H1 (cell line): ENCODE measurements around the gene CD44. TPM values are rescaled to one million over a fixed set of nuclear protein-coding genes. Genes with fewer than 3 reads are reported as not detected.

Experiments
- CTCF ChIA-PET: fragments of 300-600 bp; sonication (Branson Sonifier 250); formaldehyde crosslinking; loops from one replicate; lab custom pipeline; 2021; ENCODE audit not compliant: partially characterized antibody; lab: Charles Lee
- POLR2A ChIA-PET: fragments of 300-600 bp; sonication (Branson Sonifier 250); formaldehyde crosslinking; loops from one replicate; lab custom pipeline; 2021; ENCODE audit warnings: inconsistent platforms; ENCODE audit not compliant: partially characterized antibody; lab: Charles Lee
- DNase-seq, 2 experiments: peaks; one replicate each; pipeline versions ENCODE4 v3.0.0 to v3.0.0-alpha.2; 2010 to 2022; ENCODE audit warnings: low spot score in 2 of 2, low read depth in 1 of 2, mixed read lengths in 1 of 2
- FAIRE-seq: peaks from 2 replicates; lab custom pipeline; 2011; peaks lifted over from hg19 to GRCh38; lab: Jason Lieb, UNC
- H2AFZ ChIP-seq: 2 replicates; pipeline ENCODE4 v1.8.1; 2012; ENCODE audit warnings: low read length, inconsistent platforms
- H2AK5ac ChIP-seq: 2 replicates; pipeline ENCODE4 v1.6.1; 2013; ENCODE audit warnings: low read depth, low read length
- H2BK120ac ChIP-seq: replicated peaks from 2 replicates; pipeline ENCODE3; 2013; ENCODE audit warnings: low read depth, low read length, inconsistent platforms
- H2BK12ac ChIP-seq: 2 replicates; pipeline ENCODE4 v1.6.1; 2013; ENCODE audit warnings: low read depth, low read length
- H2BK15ac ChIP-seq: 2 replicates; pipeline ENCODE4 v1.6.1; 2013; ENCODE audit warnings: low read length
- H2BK20ac ChIP-seq: 2 replicates; pipeline ENCODE4 v1.6.1; 2013; ENCODE audit warnings: low read length
- H2BK5ac ChIP-seq: 2 replicates; pipeline ENCODE4 v1.6.1; 2013; ENCODE audit warnings: low read depth, low read length
- H3K14ac ChIP-seq: 2 replicates; pipeline ENCODE4 v1.6.1; 2013; ENCODE audit warnings: inconsistent platforms; ENCODE audit not compliant: insufficient read length
- H3K18ac ChIP-seq: 2 replicates; pipeline ENCODE4 v1.6.1; 2013; ENCODE audit warnings: low read length; ENCODE audit errors: extremely low read depth
- H3K23ac ChIP-seq: 2 replicates; pipeline ENCODE4 v1.6.1; 2013; ENCODE audit warnings: inconsistent platforms; ENCODE audit not compliant: insufficient read length
- H3K23me2 ChIP-seq: 2 replicates; pipeline ENCODE4 v1.6.1; 2013; ENCODE audit warnings: low read depth, low read length
- H3K27ac ChIP-seq: 2 replicates; pipeline ENCODE4 v1.6.1; 2011; ENCODE audit warnings: low read depth, low read length, inconsistent platforms
- H3K27me3 ChIP-seq, 4 experiments: replicated peaks in 1 of 4; 1 replicate in 1 of 4; 2 replicates in 3 of 4; pipeline versions ENCODE4 v1.6.1 to v1.8.1; 2011 to 2013; ENCODE audit warnings: low read length in 3 of 4, mild to moderate bottlenecking in 3 of 4, inconsistent platforms in 2 of 4, mixed read lengths in 2 of 4, moderate library complexity in 1 of 4; ENCODE audit not compliant: control insufficient read depth in 3 of 4, insufficient read depth in 3 of 4; ENCODE audit errors: extremely low read depth in 1 of 4
- H3K36me3 ChIP-seq, 4 experiments: 2 replicates each; pipeline versions ENCODE4 v1.6.1 to v1.8.1; 2011 to 2013; ENCODE audit warnings: mild to moderate bottlenecking in 4 of 4, low read length in 3 of 4, moderate library complexity in 2 of 4, control low read depth in 1 of 4, inconsistent platforms in 1 of 4; ENCODE audit not compliant: insufficient read depth in 4 of 4, control insufficient read depth in 2 of 4
- H3K4ac ChIP-seq: replicated peaks from 2 replicates; pipeline ENCODE3; 2013; ENCODE audit warnings: low read length, low read depth, mixed read lengths, inconsistent platforms; ENCODE audit not compliant: insufficient read length
- H3K4me1 ChIP-seq, 4 experiments: replicated peaks in 1 of 4; 1 replicate in 1 of 4; 2 replicates in 3 of 4; pipeline versions ENCODE4 v1.6.1 to v1.8.1; 2011 to 2013; ENCODE audit warnings: low read length in 3 of 4, inconsistent platforms in 2 of 4, mixed read lengths in 1 of 4; ENCODE audit not compliant: insufficient read depth in 4 of 4, control insufficient read depth in 3 of 4
- H3K4me2 ChIP-seq, 2 experiments: 2 replicates each; pipeline versions ENCODE4 v1.6.1 to v1.8.1; 2011 to 2013; ENCODE audit warnings: low read depth in 2 of 2, low read length in 2 of 2, control low read depth in 1 of 2, inconsistent platforms in 1 of 2, mild to moderate bottlenecking in 1 of 2; ENCODE audit not compliant: insufficient read depth in 1 of 2
- H3K4me3 ChIP-seq, 4 experiments: fragments of 200-600, 300-600 bp in 1 of 4; sonication (generic), shearing (Covaris generic), sonication (Bioruptor Twin) in 1 of 4; 2 replicates each; pipeline versions ENCODE4 v1.5.1 to v1.8.1; 2011 to 2016; ENCODE audit warnings: low read length in 4 of 4, low read depth in 3 of 4, control low read depth in 2 of 4, inconsistent platforms in 2 of 4, mild to moderate bottlenecking in 2 of 4, mixed read lengths in 1 of 4, moderate library complexity in 1 of 4; ENCODE audit not compliant: insufficient read depth in 2 of 4; ENCODE audit errors: extremely low read depth in 1 of 4
- H3K56ac ChIP-seq: replicated peaks from 2 replicates; pipeline ENCODE3; 2013; ENCODE audit warnings: low read depth, mild to moderate bottlenecking, mixed read lengths, low read length, inconsistent platforms; ENCODE audit not compliant: insufficient read length
- H3K79me1 ChIP-seq: 2 replicates; pipeline ENCODE4 v1.6.1; 2013; ENCODE audit warnings: low read depth, low read length, control low read depth
- H3K79me2 ChIP-seq, 2 experiments: 2 replicates each; pipeline versions ENCODE4 v1.6.1 to v1.8.1; 2012 to 2013; ENCODE audit warnings: low read length in 2 of 2, mild to moderate bottlenecking in 2 of 2, inconsistent platforms in 1 of 2; ENCODE audit not compliant: insufficient read depth in 2 of 2, control insufficient read depth in 1 of 2
- H3K9ac ChIP-seq, 4 experiments: replicated peaks in 1 of 4; 1 replicate in 1 of 4; 2 replicates in 3 of 4; pipeline versions ENCODE4 v1.6.1 to v1.8.1; 2011 to 2013; ENCODE audit warnings: low read depth in 3 of 4, low read length in 3 of 4, control low read depth in 2 of 4, mild to moderate bottlenecking in 2 of 4, moderate library complexity in 2 of 4, inconsistent platforms in 1 of 4; ENCODE audit errors: extremely low read depth in 1 of 4
- H3K9me3 ChIP-seq, 2 experiments: 2 replicates each; pipeline versions ENCODE4 v1.6.1 to v1.8.1; 2012 to 2013; ENCODE audit warnings: mild to moderate bottlenecking in 2 of 2, moderate library complexity in 2 of 2, control low read depth in 1 of 2, inconsistent platforms in 1 of 2, low read depth in 1 of 2, low read length in 1 of 2, mixed read lengths in 1 of 2; ENCODE audit not compliant: insufficient read depth in 2 of 2
- H4K20me1 ChIP-seq, 2 experiments: replicated peaks in 1 of 2; 2 replicates each; pipeline versions ENCODE3 to v1.8.1; 2011 to 2013; ENCODE audit warnings: inconsistent platforms in 2 of 2, low read length in 2 of 2, mild to moderate bottlenecking in 1 of 2; ENCODE audit not compliant: insufficient read depth in 2 of 2, control insufficient read depth in 1 of 2
- H4K5ac ChIP-seq: 2 replicates; pipeline ENCODE4 v1.6.1; 2013; ENCODE audit warnings: low read length, low read depth, mixed read lengths, inconsistent platforms; ENCODE audit not compliant: insufficient read length
- H4K8ac ChIP-seq: 2 replicates; pipeline ENCODE4 v1.8.0; 2013; ENCODE audit warnings: mild to moderate bottlenecking, moderate library complexity, low read length, inconsistent platforms; ENCODE audit not compliant: insufficient read depth; ENCODE audit errors: extremely low read depth
- H4K91ac ChIP-seq: replicated peaks from 2 replicates; pipeline ENCODE3; 2013; ENCODE audit warnings: low read length, mixed read lengths, inconsistent platforms; ENCODE audit not compliant: insufficient read length
- BACH1 ChIP-seq: IDR thresholded peaks from 2 replicates; pipeline ENCODE4 v1.6.1; 2012; ENCODE audit warnings: low read length, improper control_type of control experiment
- CEBPB ChIP-seq: IDR thresholded peaks from 2 replicates; pipeline ENCODE4 v1.6.1; 2012; ENCODE audit warnings: low read depth, low read length
- CTCF ChIP-seq, 3 experiments: IDR thresholded peaks; 1 replicate in 2 of 3; 2 replicates in 1 of 3; pipeline versions ENCODE4 v1.5.1 to v1.6.1; 2011; ENCODE audit warnings: low read length in 3 of 3, mild to moderate bottlenecking in 3 of 3, inconsistent platforms in 2 of 3, low read depth in 1 of 3, moderate library complexity in 1 of 3; ENCODE audit not compliant: insufficient read depth in 1 of 3; ENCODE audit errors: control extremely low read depth in 1 of 3
- NANOG ChIP-seq: IDR thresholded peaks from 2 replicates; pipeline ENCODE4 v1.6.1; 2011; ENCODE audit warnings: low read length, low read depth, mild to moderate bottlenecking, inconsistent platforms; ENCODE audit not compliant: insufficient read depth, poor library complexity, severe bottlenecking
- WGBS, 2 experiments: shearing (Covaris generic) in 1 of 2; methylation state at CpG; one replicate each; pipeline versions ENCODE4 v1.1.6 to v1.1.7; 2013 to 2015; ENCODE audit warnings: low lambda C conversion rate in 2 of 2, mixed read lengths in 2 of 2, inconsistent platforms in 1 of 2, low coverage in 1 of 2, missing lambda C conversion rate in 1 of 2; ENCODE audit not compliant: insufficient replicate concordance in 2 of 2, insufficient coverage in 1 of 2, insufficient read length in 1 of 2; ENCODE audit errors: extremely low coverage in 1 of 2, missing lambda C conversion rate in 1 of 2; 5-methylcytosine and 5-hydroxymethylcytosine counted together
- polyA plus RNA-seq, 7 experiments: library from polyadenylated mRNA; depleted of rRNA in 3 of 7; stranded (reverse) in 5 of 7; unstranded in 2 of 7; fragments of >200 nt in 5 of 7; fragments of 200-250 nt in 2 of 7; gene quantifications; 1 replicate in 5 of 7; 2 replicates in 1 of 7; 4 replicates in 1 of 7; pipeline versions ENCODE4 v1.2.1 to v1.2.3, GENCODE V29; 2011 to 2013; ENCODE audit warnings: missing spikeins in 2 of 7, mixed read lengths in 2 of 7
- total RNA-seq: library from RNA; stranded (reverse); fragmentation: NEBNext Ultra II Directional; extraction: Animal tissue kit (Norgen Biotek cat#: 25700); gene quantifications from 2 replicates; pipeline ENCODE4 v1.2.1, GENCODE V29; 2021

CD44 gene
- total and polyA plus RNA-seq, 2 of the 8 experiments (the other 6 are each of a cell fraction or from before 2014, with no cell fraction given), result 11.8 to 13.7 TPM

- FAIRE-seq (no peak), DNase-seq (no peak)
- H3K14ac ChIP-seq, result no peak overlapping the region
- no peak overlapping the region for H3K4me2 ChIP-seq
- H4K5ac ChIP-seq, result no peak overlapping the region
- H3K23ac ChIP-seq, result no peak overlapping the region
- no peak overlapping the region for H3K4ac ChIP-seq
- no peaks in the 10 kb centered on the region for H3K79me2 ChIP-seq
- 88% methylated on average over 1 of the region's 1 CpG; no CpG with 5 or more reads in 1 of the 2 experiments for WGBS, 2 experiments
- no peak overlapping the region for H2BK5ac ChIP-seq
- no peak overlapping the region for H2BK15ac ChIP-seq
- no peak overlapping the region for H3K9ac ChIP-seq
- H4K91ac ChIP-seq, result no peak overlapping the region
- no peak overlapping the region for H2BK12ac ChIP-seq
- H2BK20ac ChIP-seq, result no peak overlapping the region
- H4K20me1 ChIP-seq, result no peaks in the 10 kb centered on the region
- no peaks in the 10 kb centered on the region for H3K4me1 ChIP-seq
- CTCF ChIA-PET, result interaction anchor here (1.4 kb wide), 1 partner anchor 12 kb away, joined by 3 read pairs; no protein-coding TSS in a partner anchor
- no peaks in the 10 kb centered on the region for H3K36me3 ChIP-seq
- no peaks in the 10 kb centered on the region for H3K9me3 ChIP-seq
- no peak overlapping the region for H3K18ac ChIP-seq
- no peak for TF ChIP-seq BACH1
- TF ChIP-seq NANOG, result no peak
- TF ChIP-seq CEBPB, result no peak
- no peak for TF ChIP-seq CTCF (IDR thresholded peaks at IDR 0.05; ENCODE audit: control extremely low read depth in 1 of 3, insufficient read depth in 1 of 3, low read depth in 1 of 3, low read length in 3 of 3)
- H3K56ac ChIP-seq, result no peak overlapping the region
- POLR2A ChIA-PET, result no interaction called here
- H3K23me2 ChIP-seq, result no peaks in the 10 kb centered on the region
- no peak overlapping the region for H2BK120ac ChIP-seq
- H3K27ac ChIP-seq, result no peak overlapping the region
- H3K79me1 ChIP-seq, result no peaks in the 10 kb centered on the region
- H2AFZ ChIP-seq, result no peak overlapping the region
- H4K8ac ChIP-seq, result no peak overlapping the region
- H3K27me3 ChIP-seq, result no peaks in the 10 kb centered on the region
- no peak overlapping the region for H2AK5ac ChIP-seq
- no peak overlapping the region for H3K4me3 ChIP-seq
These were observed 85.0 kb downstream of the CD44 start for GRCh38 chr11:35223991-35224390.
